IPS-NIHi7 (cell line): ENCODE data around the gene BSPRY.
"Not testable (repeated sequence)": the region's sequence is repeated elsewhere in the genome, so short reads cannot be mapped to it uniquely, and the experiment has no call there.

Source experiments
- DNase-seq: peaks from one replicate; pipeline ENCODE4 v3.0.0; 2012; ENCODE audit warnings: mixed read lengths; ENCODE audit errors: extremely low spot score

BSPRY gene

GRCh38 chr9:113341712-113342410, 7.5 kb upstream of the BSPRY start:
- no peak for DNase-seq

- no peak for DNase-seq
Observed at GRCh38 chr9:113343732-113344231, 5.6 kb upstream of the BSPRY start.

- no peak for DNase-seq
Observed at GRCh38 chr9:113345190-113345589, 4.2 kb upstream of the BSPRY start.

- DNase-seq = no peak
Observed at GRCh38 chr9:113345671-113346070, 3.7 kb upstream of the BSPRY start.

- no peak for DNase-seq
Observed at GRCh38 chr9:113348437-113348836, 904 bp upstream of the BSPRY start.

GRCh38 chr9:113349066-113349444, 286 bp upstream of the BSPRY start:
- DNase-seq = no peak

- no peak for DNase-seq
Observed at GRCh38 chr9:113350107-113350661, 843 bp downstream of the BSPRY start.

- no peak for DNase-seq
Observed at GRCh38 chr9:113350937-113351336, 1.6 kb downstream of the BSPRY start.

- no peak for DNase-seq
Observed at GRCh38 chr9:113352006-113352405, 2.7 kb downstream of the BSPRY start.

GRCh38 chr9:113352411-113352810, 3.1 kb downstream of the BSPRY start:
- DNase-seq = no peak

GRCh38 chr9:113355040-113355596, 5.8 kb downstream of the BSPRY start:
- no peak for DNase-seq

GRCh38 chr9:113356686-113357292, 7.4 kb downstream of the BSPRY start:
- DNase-seq = no peak

- no peak for DNase-seq
Observed at GRCh38 chr9:113359385-113359784, 10.0 kb downstream of the BSPRY start.

GRCh38 chr9:113360242-113360842, 11.0 kb downstream of the BSPRY start:
- no peak for DNase-seq

GRCh38 chr9:113361304-113362018, 12.1 kb downstream of the BSPRY start:
- DNase-seq = no peak

GRCh38 chr9:113363336-113363735, 14.0 kb downstream of the BSPRY start:
- no peak for DNase-seq

- no peak for DNase-seq
Observed at GRCh38 chr9:113364951-113365350, 15.6 kb downstream of the BSPRY start.

GRCh38 chr9:113365652-113366051, 16.3 kb downstream of the BSPRY start:
- not testable (repeated sequence) for DNase-seq

GRCh38 chr9:113368348-113368981, 19.1 kb downstream of the BSPRY start:
- no peak for DNase-seq

- DNase-seq = no peak
Observed at GRCh38 chr9:113368982-113369854, 19.9 kb downstream of the BSPRY start.

GRCh38 chr9:113369855-113370140, 20.5 kb downstream of the BSPRY start:
- no peak for DNase-seq
